Measurements from ENCODE around the gene SERTAD1.

DNA sequence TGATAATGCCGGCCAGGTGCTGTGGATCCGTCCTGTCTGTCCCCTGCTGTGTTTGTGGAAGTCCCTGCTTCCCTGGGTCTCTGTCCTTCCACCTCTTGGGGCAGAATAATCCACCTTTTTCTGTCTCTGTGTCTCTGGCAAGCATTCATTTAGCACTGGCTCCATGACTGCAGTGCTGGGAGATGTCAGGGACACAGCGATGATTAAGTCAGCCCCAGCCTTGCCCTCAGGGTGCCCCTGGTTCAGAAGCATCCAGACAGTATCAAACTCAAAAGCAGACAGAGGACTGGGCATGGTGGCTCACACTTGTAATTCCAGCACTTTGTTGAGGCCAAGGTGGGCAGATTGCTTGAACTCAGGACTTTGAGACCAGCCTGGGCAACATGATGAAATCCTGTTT, 37.3 kb downstream of the SERTAD1 start:
- TF ChIP-seq GATA2 (IDR thresholded peaks at IDR 0.05; ENCODE audit: low read depth, low read length), result no peak
- TF ChIP-seq GATA3 (IDR thresholded peaks at IDR 0.05; ENCODE audit: low read depth, low read length), result no peak
